Smooth muscle cell (in vitro differentiated cells): Measurements from ENCODE around the gene LIMK2. TPM values are rescaled to one million over a fixed set of nuclear protein-coding genes. Genes with fewer than 3 reads are reported as not detected.
A peak's percentile ranks its signal among the peaks of the same experiment; 100 is the strongest.

Experiments
- DNase-seq: peaks from one replicate; lab custom pipeline; 2025; ENCODE audit not compliant: unreplicated experiment; lab: John Stamatoyannopoulos, UW
- H2AFZ ChIP-seq: fragments of 200-600 bp; sonication (generic); 2 replicates; pipeline ENCODE4 v1.6.0; 2016; ENCODE audit warnings: antibody characterized with exemption, low read depth, mild to moderate bottlenecking
- H3F3A ChIP-seq: fragments of 200-600 bp; sonication (generic); 2 replicates; pipeline ENCODE4 v1.6.0; 2017; ENCODE audit warnings: antibody characterized with exemption, low read depth
- H3K27ac ChIP-seq: fragments of 200-600 bp; sonication (generic); 2 replicates; pipeline ENCODE4 v1.5.1; 2016; ENCODE audit warnings: low read depth, mild to moderate bottlenecking
- H3K27me3 ChIP-seq: fragments of 200-600 bp; sonication (generic); 2 replicates; pipeline ENCODE4 v1.6.1; 2016; ENCODE audit warnings: low read depth, mild to moderate bottlenecking
- H3K36me3 ChIP-seq: fragments of 200-600 bp; sonication (generic); 2 replicates; pipeline ENCODE4 v1.5.1; 2016; ENCODE audit warnings: low read depth
- H3K4me1 ChIP-seq: fragments of 200-600 bp; sonication (generic); 2 replicates; pipeline ENCODE4 v1.5.1; 2016; ENCODE audit warnings: low read depth
- H3K4me2 ChIP-seq: fragments of 200-600 bp; sonication (generic); 2 replicates; pipeline ENCODE4 v1.6.0; 2016; ENCODE audit warnings: mild to moderate bottlenecking
- H3K4me3 ChIP-seq: fragments of 200-600 bp; sonication (generic); 2 replicates; pipeline ENCODE4 v1.5.1; 2016; ENCODE audit warnings: mild to moderate bottlenecking
- H3K79me2 ChIP-seq: fragments of 200-600 bp; sonication (generic); 2 replicates; pipeline ENCODE4 v1.6.0; 2016; ENCODE audit warnings: low read depth, mild to moderate bottlenecking
- H3K9ac ChIP-seq: fragments of 200-600 bp; sonication (generic); 2 replicates; pipeline ENCODE4 v1.6.0; 2016; ENCODE audit warnings: low read depth
- H3K9me3 ChIP-seq: fragments of 200-600 bp; sonication (generic); replicated peaks from 2 replicates; pipeline ENCODE4 v1.5.1; 2016; ENCODE audit warnings: low read depth
- H4K20me1 ChIP-seq: fragments of 200-600 bp; sonication (generic); 2 replicates; pipeline ENCODE4 v1.6.0; 2016; ENCODE audit warnings: low read depth
- CTCF ChIP-seq: fragments of 200-600 bp; sonication (generic); IDR thresholded peaks from 2 replicates; pipeline ENCODE4 v1.5.1; 2017; ENCODE audit warnings: borderline replicate concordance, mild to moderate bottlenecking, antibody characterized with exemption; ENCODE audit not compliant: insufficient read depth, poor library complexity, severe bottlenecking
- WGBS: methylation state at CpG from one replicate; pipeline ENCODE4 v1.1.7; 2016; ENCODE audit warnings: low lambda C conversion rate; 5-methylcytosine and 5-hydroxymethylcytosine counted together
- polyA plus RNA-seq: library from polyadenylated mRNA; unstranded; fragments of >200 nt; fragmentation: Nextera tagmentation; extraction: Ambion mirVana; gene quantifications from 2 replicates; pipeline ENCODE4 v1.2.1, GENCODE V29; 2016
- total RNA-seq: library from RNA; depleted of rRNA; stranded (reverse); fragments of >200 nt; gene quantifications from 2 replicates; pipeline ENCODE4 v1.2.3, GENCODE V29; 2014

The LIMK2 gene
- total and polyA plus RNA-seq, 2 experiments from 2014 or later = 85.7 to 126 TPM

DNA sequence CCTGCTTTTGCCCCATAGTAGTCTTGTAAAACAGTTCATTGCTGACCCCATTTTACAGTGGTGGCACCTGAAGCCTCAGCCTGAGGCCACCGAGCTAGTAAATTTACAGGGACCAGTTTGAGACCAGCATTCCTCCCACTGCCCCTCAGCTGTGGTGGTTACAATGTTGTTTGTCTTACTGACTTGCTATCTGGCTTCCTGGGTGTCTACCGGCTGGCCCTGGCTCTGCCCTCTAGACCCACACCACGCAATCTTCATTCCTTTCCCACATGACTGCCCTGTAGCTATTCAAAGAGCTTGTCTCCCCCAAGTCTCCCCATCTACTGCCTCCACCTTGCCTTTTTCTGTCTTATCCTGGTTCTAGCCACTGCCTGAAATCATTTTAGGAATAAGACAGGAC is 59.4 kb downstream of the LIMK2 start:
- no peak overlapping the region for H3K4me3 ChIP-seq
- no peak overlapping the region for H2AFZ ChIP-seq
- TF ChIP-seq CTCF = no peak
- H3K36me3 ChIP-seq = peaks cover 30% of the 10 kb centered on the region
- H3F3A ChIP-seq = peaks cover 14% of the 10 kb centered on the region
- no peaks in the 10 kb centered on the region for H3K9me3 ChIP-seq
- H3K4me1 ChIP-seq = no peaks in the 10 kb centered on the region
- H3K9ac ChIP-seq = no peak overlapping the region
- H3K4me2 ChIP-seq = no peak overlapping the region
- no peak for DNase-seq
- H4K20me1 ChIP-seq = peaks cover 46% of the 10 kb centered on the region
- peak overlapping the region; percentile 56 for H3K27ac ChIP-seq
- 86% methylated on average over 3 of the region's 3 CpGs for WGBS
- peaks cover 4% of the 10 kb centered on the region for H3K79me2 ChIP-seq
- H3K27me3 ChIP-seq = no peaks in the 10 kb centered on the region

DNA sequence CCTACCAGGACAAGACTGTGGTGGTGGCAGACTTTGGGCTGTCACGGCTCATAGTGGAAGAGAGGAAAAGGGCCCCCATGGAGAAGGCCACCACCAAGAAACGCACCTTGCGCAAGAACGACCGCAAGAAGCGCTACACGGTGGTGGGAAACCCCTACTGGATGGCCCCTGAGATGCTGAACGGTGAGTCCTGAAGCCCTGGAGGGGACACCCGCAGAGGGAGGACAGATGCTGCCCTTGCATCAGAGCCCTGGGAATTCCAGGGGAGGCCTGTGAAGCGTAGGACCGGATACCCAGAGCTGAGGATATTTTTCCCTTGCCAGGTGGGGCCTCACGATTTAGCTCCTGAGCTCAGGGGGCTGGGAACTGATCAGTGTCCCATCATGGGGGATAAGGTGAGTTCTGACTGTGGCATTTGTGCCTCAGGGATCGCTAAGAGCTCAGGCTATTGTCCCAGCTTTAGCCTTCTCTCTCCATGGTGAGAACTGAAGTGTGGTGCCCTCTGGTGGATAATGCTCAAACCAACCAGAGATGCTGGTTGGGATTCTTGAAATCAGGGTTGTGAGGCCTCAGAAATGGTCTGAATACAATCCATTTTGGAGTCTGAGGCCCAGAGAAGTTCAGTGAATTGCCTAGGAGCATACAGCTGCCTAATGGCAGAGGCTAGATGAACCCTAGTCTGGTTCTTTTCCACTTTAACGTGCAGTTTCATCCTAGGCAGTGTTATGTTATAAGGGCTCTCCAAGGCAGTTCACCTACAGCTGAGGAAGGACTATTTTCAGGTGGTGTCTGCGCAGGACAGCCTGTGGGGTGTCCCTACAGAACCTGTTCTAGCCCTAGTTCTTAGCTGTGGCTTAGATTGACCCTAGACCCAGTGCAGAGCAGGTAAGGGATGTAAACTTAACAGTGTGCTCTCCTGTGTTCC is 60.7 kb downstream of the LIMK2 start:
- peak; percentile 61 for TF ChIP-seq CTCF
- Histone ChIP-seq H3K9ac (no peak overlapping the region), H3K4me2 (no peak overlapping the region), H3K9me3 (no peaks in the 10 kb centered on the region), H3K36me3 (peaks cover 24% of the 10 kb centered on the region), H3F3A (peaks cover 14% of the 10 kb centered on the region), H3K4me3 (no peak overlapping the region), H3K27ac (peak overlapping the region; percentile 56), H2AFZ (no peak overlapping the region), H3K4me1 (no peaks in the 10 kb centered on the region), H4K20me1 (peaks cover 46% of the 10 kb centered on the region), H3K27me3 (no peaks in the 10 kb centered on the region), H3K79me2 (peaks cover 4% of the 10 kb centered on the region)
- 74% methylated on average over 15 of the region's 15 CpGs for WGBS
- DNase-seq = no peak

GRCh38 chr22:31274017-31274416 is 61.9 kb downstream of the LIMK2 start:
- H4K20me1 ChIP-seq = peaks cover 46% of the 10 kb centered on the region
- H3K79me2 ChIP-seq = no peaks in the 10 kb centered on the region
- H3K9me3 ChIP-seq = no peaks in the 10 kb centered on the region
- H3K4me3 ChIP-seq = no peak overlapping the region
- H3K27me3 ChIP-seq = no peaks in the 10 kb centered on the region
- TF ChIP-seq CTCF = no peak
- DNase-seq = no peak
- no peak overlapping the region for H3K9ac ChIP-seq
- no peaks in the 10 kb centered on the region for H3K4me1 ChIP-seq
- WGBS = 100% methylated on average over 3 of the region's 3 CpGs
- no peak overlapping the region for H2AFZ ChIP-seq
- H3K4me2 ChIP-seq = no peak overlapping the region
- peaks cover 14% of the 10 kb centered on the region for H3F3A ChIP-seq
- peaks cover 22% of the 10 kb centered on the region for H3K36me3 ChIP-seq
- no peak overlapping the region for H3K27ac ChIP-seq
